HEK293 (cell line): ENCODE results near the gene PRMT5.

Experiments
- CTCF ChIA-PET: fragments of 350-600 bp; formaldehyde crosslinking; extraction: SDS; loops from one replicate; lab custom pipeline; 2021; ENCODE audit warnings: antibody characterized with exemption; lab: Yijun Ruan, JAX
- POLR2A ChIA-PET: fragments of 300-600 bp; formaldehyde crosslinking; extraction: SDS; loops from one replicate; lab custom pipeline; 2020; ENCODE audit warnings: antibody characterized with exemption, inconsistent platforms; lab: Yijun Ruan, JAX
- H3K27ac ChIP-seq: fragments of 200-500 bp; sonication (Bioruptor generic); 2 replicates; pipeline ENCODE4 v1.5.1; 2014; ENCODE audit warnings: low read depth, low read length, control low read depth, inconsistent platforms; ENCODE audit errors: extremely low read depth
- H3K36me3 ChIP-seq, 2 experiments: fragments of 200-500 bp in 1 of 2; sonication (Bioruptor generic) in 1 of 2; 1 replicate in 1 of 2; 2 replicates in 1 of 2; pipeline ENCODE4 v1.5.1; 2014 to 2017; ENCODE audit warnings: inconsistent platforms in 2 of 2, low read length in 2 of 2; ENCODE audit not compliant: control insufficient read depth in 2 of 2, insufficient read depth in 1 of 2
- H3K4me1 ChIP-seq: fragments of 200-500 bp; sonication (Bioruptor generic); 2 replicates; pipeline ENCODE4 v1.5.1; 2014; ENCODE audit warnings: mild to moderate bottlenecking, low read length, inconsistent platforms; ENCODE audit not compliant: control insufficient read depth, insufficient read depth
- H3K4me3 ChIP-seq: 2 replicates; pipeline ENCODE4 v1.5.1; 2011; ENCODE audit warnings: low read depth, mild to moderate bottlenecking, control low read depth, low read length, moderate library complexity
- H3K9me3 ChIP-seq: fragments of 200-500 bp; sonication (Bioruptor generic); 2 replicates; pipeline ENCODE4 v1.5.1; 2014; ENCODE audit warnings: low read depth, low read length, inconsistent platforms; ENCODE audit not compliant: control insufficient read depth, insufficient read depth
- BCL11B ChIP-seq: fragments of 450-650 bp; formaldehyde crosslinking; IDR thresholded peaks from 2 replicates; pipeline ENCODE4 v1.5.1; 2016; ENCODE audit warnings: low read depth, missing biosample characterization, missing genetic modification characterization
- FEZF1 ChIP-seq: fragments of 450-650 bp; formaldehyde crosslinking; IDR thresholded peaks from 2 replicates; pipeline ENCODE4 v1.5.1; 2016; ENCODE audit warnings: missing biosample characterization, missing genetic modification characterization
- GLI2 ChIP-seq: fragments of 450-650 bp; formaldehyde crosslinking; IDR thresholded peaks from 2 replicates; pipeline ENCODE4; 2017; ENCODE audit warnings: missing biosample characterization, missing genetic modification characterization, low read depth, borderline replicate concordance
- GLI4 ChIP-seq: fragments of 450-650 bp; formaldehyde crosslinking; IDR thresholded peaks from 2 replicates; pipeline ENCODE4 v1.5.1; 2016; ENCODE audit warnings: missing biosample characterization, missing genetic modification characterization
- GLIS1 ChIP-seq: fragments of 450-650 bp; formaldehyde crosslinking; IDR thresholded peaks from 2 replicates; pipeline ENCODE4 v1.5.1; 2016; ENCODE audit warnings: missing biosample characterization, missing genetic modification characterization
- MZF1 ChIP-seq: fragments of 450-650 bp; formaldehyde crosslinking; IDR thresholded peaks from 2 replicates; pipeline ENCODE4 v1.5.1; 2017; ENCODE audit warnings: missing biosample characterization, missing genetic modification characterization, borderline replicate concordance
- ZBTB20 ChIP-seq: fragments of 450-650 bp; formaldehyde crosslinking; IDR thresholded peaks from 2 replicates; pipeline ENCODE4 v1.5.1; 2016; ENCODE audit warnings: missing biosample characterization, missing genetic modification characterization
- ZFP3 ChIP-seq: fragments of 450-650 bp; formaldehyde crosslinking; IDR thresholded peaks from 2 replicates; pipeline ENCODE4 v1.5.1; 2016; ENCODE audit warnings: low read depth, missing biosample characterization, missing genetic modification characterization
- ZNF138 ChIP-seq: fragments of 450-650 bp; formaldehyde crosslinking; IDR thresholded peaks from 2 replicates; pipeline ENCODE4 v1.5.1; 2016; ENCODE audit warnings: missing biosample characterization, missing genetic modification characterization, borderline replicate concordance
- ZNF211 ChIP-seq: fragments of 450-650 bp; formaldehyde crosslinking; IDR thresholded peaks from 2 replicates; pipeline ENCODE4 v1.5.1; 2016; ENCODE audit warnings: low read depth, missing biosample characterization, missing genetic modification characterization
- ZNF292 ChIP-seq: fragments of 450-650 bp; formaldehyde crosslinking; IDR thresholded peaks from 2 replicates; pipeline ENCODE4 v1.5.1; 2016; ENCODE audit warnings: low read depth, missing biosample characterization, missing genetic modification characterization, borderline replicate concordance
- ZNF394 ChIP-seq: fragments of 450-650 bp; formaldehyde crosslinking; IDR thresholded peaks from 2 replicates; pipeline ENCODE4 v1.5.1; 2016; ENCODE audit warnings: missing biosample characterization, missing genetic modification characterization, mild to moderate bottlenecking, moderate library complexity, borderline replicate concordance
- ZNF426 ChIP-seq: fragments of 450-650 bp; formaldehyde crosslinking; IDR thresholded peaks from 2 replicates; pipeline ENCODE4 v1.5.1; 2017; ENCODE audit warnings: missing biosample characterization, missing genetic modification characterization, mild to moderate bottlenecking, inconsistent platforms, moderate library complexity
- ZNF514 ChIP-seq: fragments of 450-650 bp; formaldehyde crosslinking; IDR thresholded peaks from 2 replicates; pipeline ENCODE4 v1.5.1; 2016; ENCODE audit warnings: missing biosample characterization, missing genetic modification characterization
- ZNF596 ChIP-seq: fragments of 450-650 bp; IDR thresholded peaks from 2 replicates; pipeline ENCODE4 v1.5.0; 2018; ENCODE audit warnings: missing biosample characterization, mild to moderate bottlenecking, missing genetic modification characterization, moderate library complexity
- ZNF658 ChIP-seq: fragments of 450-650 bp; formaldehyde crosslinking; IDR thresholded peaks from 2 replicates; pipeline ENCODE4; 2016; ENCODE audit warnings: missing biosample characterization, missing genetic modification characterization
- ZNF707 ChIP-seq: fragments of 450-650 bp; formaldehyde crosslinking; IDR thresholded peaks from 2 replicates; pipeline ENCODE4 v1.5.1; 2016; ENCODE audit warnings: missing biosample characterization, missing genetic modification characterization
- ZSCAN30 ChIP-seq: fragments of 450-650 bp; IDR thresholded peaks from 2 replicates; pipeline ENCODE4 v1.5.1; 2018; ENCODE audit warnings: missing biosample characterization, mild to moderate bottlenecking, missing genetic modification characterization, moderate library complexity
- TF ChIP-seq, protein P1 (sequence below): fragments of 450-650 bp; formaldehyde crosslinking; IDR thresholded peaks from 2 replicates; pipeline ENCODE4 v1.5.1; 2016; ENCODE audit warnings: missing biosample characterization, missing genetic modification characterization
- TF ChIP-seq, protein P2 (sequence below): fragments of 450-650 bp; formaldehyde crosslinking; optimal IDR thresholded peaks from 2 replicates; pipeline ENCODE3; 2016; ENCODE audit warnings: missing biosample characterization, mild to moderate bottlenecking, missing genetic modification characterization
- TF ChIP-seq, protein P3 (sequence below): fragments of 450-650 bp; formaldehyde crosslinking; IDR thresholded peaks from 2 replicates; pipeline ENCODE4 v1.5.1; 2016; ENCODE audit warnings: missing biosample characterization, missing genetic modification characterization
- TF ChIP-seq, protein P4 (sequence below): fragments of 450-650 bp; formaldehyde crosslinking; IDR thresholded peaks from 2 replicates; pipeline ENCODE4 v1.5.1; 2016; ENCODE audit warnings: missing biosample characterization, missing genetic modification characterization

The PRMT5 gene

DNA sequence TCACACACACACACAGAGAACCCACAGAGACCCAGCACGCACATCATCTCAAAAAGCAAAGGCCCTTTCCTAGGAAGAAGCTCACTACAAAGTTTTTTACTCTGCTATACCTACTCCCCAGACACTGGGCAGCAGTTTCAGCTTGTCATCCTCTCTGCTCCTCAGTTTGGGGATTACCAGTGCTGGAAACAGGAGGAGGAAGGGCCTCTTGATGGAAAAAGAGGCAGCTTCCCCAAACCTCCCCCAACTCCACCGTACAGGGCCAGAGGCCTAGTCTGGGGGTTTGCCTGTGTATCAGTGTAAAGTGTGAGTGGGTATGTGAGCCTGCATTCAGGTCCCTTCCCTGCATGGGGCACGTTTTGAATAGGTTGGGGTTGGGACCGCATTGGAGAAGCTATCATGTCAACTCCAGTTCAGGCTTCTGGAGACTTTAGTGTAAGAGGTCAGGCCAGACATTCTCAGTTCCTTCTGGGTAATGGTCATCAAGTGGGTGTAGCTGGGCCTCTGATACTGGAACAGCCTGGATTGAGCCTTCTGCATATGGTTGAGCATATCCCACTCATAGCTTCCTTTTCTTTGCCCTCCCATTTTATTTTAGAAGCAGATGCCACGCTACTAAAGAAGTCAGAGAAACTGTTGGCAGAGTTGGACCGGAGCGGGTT lies 45.0 kb downstream of the PRMT5 start:
- TF ChIP-seq ZNF394 (tag by site-specific recombination) = no peak
- no peak for TF ChIP-seq ZNF138 (tag by site-specific recombination)
- 0 out of 2 replicates have a peak, but pooled peaks have one; percentile 5 for TF ChIP-seq ZBTB20 (tag by site-specific recombination)
- TF ChIP-seq MZF1 (tag by site-specific recombination) = peak; percentile 77; the same call in 1 of the 2 replicates
- TF ChIP-seq ZNF596 (tag by site-specific recombination) = no peak
- no peak for TF ChIP-seq ZSCAN30 (tag by site-specific recombination)
- 0 out of 2 replicates have a peak, but pooled peaks have one; percentile 4 for TF ChIP-seq FEZF1 (tag by site-specific recombination)
- H3K4me1 ChIP-seq = peaks cover 6% of the 10 kb centered on the region
- CTCF ChIA-PET = interaction anchor here (0.6 to 7.8 kb wide), 11 partner anchors 9 to 314 kb away, joined by 3 to 43 read pairs (median 4); no protein-coding TSS in a partner anchor
- POLR2A ChIA-PET = interaction anchor here (1.0 to 1.6 kb wide), 2 partner anchors 13 to 35 kb away, joined by 3 to 7 read pairs; partner anchors contain the start of genes LRP10 and RBM23
- no peak overlapping the region for H3K27ac ChIP-seq
- no peaks in the 10 kb centered on the region for H3K9me3 ChIP-seq
- H3K4me3 ChIP-seq = no peak overlapping the region
- peaks cover 0 to 5% of the 10 kb centered on the region in 2 experiments; a peak in 2 of 3 replicates for H3K36me3 ChIP-seq

DNA sequence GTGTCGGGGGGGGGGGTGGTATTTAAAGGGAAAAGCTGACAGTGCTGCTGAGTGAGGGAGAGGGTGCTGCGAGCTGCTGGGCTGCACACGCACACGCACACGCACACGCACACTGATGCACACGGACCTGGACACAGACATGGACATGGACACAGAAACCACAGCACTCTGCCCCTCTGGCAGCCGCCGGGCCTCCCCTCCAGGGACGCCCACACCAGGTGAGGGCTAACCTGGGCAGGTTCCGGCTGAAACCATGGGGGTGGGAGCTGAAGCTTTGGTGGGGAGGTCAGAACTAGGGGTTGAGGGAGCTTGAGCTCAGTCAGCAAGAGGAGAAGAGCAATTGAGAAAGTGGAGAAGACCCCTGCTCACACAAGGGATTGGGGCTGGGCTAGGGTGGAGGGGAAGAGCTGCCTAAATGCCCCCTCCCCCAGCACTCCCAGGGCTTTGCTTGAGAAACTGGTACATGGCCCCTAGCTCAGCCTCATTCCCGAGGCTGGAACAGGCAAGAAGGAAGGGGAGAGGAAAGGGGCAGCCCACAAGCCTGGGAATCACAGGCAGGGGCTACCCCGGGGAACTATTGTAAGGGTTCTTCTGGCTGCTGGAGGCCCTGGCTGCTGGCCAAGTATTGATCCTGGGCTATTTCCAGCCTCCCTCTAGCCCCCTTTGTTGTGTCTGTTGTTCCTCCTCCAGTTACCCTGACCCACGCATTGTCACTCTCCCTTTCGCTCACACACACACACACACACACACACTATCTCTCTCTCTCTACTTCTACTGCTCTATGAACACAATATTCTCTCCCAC lies 45.8 kb downstream of the PRMT5 start, which contains the start of gene REM2:
REM2 (plus strand) TSS at position 50 of the 804 bp plus-strand sequence; CDS start at position 116, 66 bp downstream.
- Histone ChIP-seq H3K4me3 (no peak within 1 kb of the TSS; the same call in 1 of the 2 replicates), H3K9me3 (no peaks in the 10 kb centered on the region), H3K36me3 (peaks cover 0 to 11% of the 10 kb centered on the region in 2 experiments; a peak in 2 of 3 replicates), H3K4me1 (peaks cover 6% of the 10 kb centered on the region), H3K27ac (no peak within 1 kb of the TSS; the same call in 1 of the 2 replicates)
- ChIA-PET POLR2A (interaction anchor here (0.5 to 1.6 kb wide), 5 partner anchors 12 to 1253 kb away, joined by 3 to 10 read pairs (median 4); partner anchors contain the start of genes DAD1, LRP10 and PSME1), CTCF (interaction anchor here (0.6 to 5.2 kb wide), 12 partner anchors 9 to 327 kb away, joined by 3 to 55 read pairs (median 4); partner anchors contain the start of gene LRP10)
- no peak for TF ChIP-seq ZNF211 (tag by site-specific recombination)
- TF ChIP-seq, protein P1, sequence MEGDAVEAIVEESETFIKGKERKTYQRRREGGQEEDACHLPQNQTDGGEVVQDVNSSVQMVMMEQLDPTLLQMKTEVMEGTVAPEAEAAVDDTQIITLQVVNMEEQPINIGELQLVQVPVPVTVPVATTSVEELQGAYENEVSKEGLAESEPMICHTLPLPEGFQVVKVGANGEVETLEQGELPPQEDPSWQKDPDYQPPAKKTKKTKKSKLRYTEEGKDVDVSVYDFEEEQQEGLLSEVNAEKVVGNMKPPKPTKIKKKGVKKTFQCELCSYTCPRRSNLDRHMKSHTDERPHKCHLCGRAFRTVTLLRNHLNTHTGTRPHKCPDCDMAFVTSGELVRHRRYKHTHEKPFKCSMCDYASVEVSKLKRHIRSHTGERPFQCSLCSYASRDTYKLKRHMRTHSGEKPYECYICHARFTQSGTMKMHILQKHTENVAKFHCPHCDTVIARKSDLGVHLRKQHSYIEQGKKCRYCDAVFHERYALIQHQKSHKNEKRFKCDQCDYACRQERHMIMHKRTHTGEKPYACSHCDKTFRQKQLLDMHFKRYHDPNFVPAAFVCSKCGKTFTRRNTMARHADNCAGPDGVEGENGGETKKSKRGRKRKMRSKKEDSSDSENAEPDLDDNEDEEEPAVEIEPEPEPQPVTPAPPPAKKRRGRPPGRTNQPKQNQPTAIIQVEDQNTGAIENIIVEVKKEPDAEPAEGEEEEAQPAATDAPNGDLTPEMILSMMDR (tag by site-specific recombination) = no peak
- no peak for TF ChIP-seq ZNF707
- no peak for TF ChIP-seq GLI2
- TF ChIP-seq BCL11B (tag by site-specific recombination) = no peak
- TF ChIP-seq, protein P2, sequence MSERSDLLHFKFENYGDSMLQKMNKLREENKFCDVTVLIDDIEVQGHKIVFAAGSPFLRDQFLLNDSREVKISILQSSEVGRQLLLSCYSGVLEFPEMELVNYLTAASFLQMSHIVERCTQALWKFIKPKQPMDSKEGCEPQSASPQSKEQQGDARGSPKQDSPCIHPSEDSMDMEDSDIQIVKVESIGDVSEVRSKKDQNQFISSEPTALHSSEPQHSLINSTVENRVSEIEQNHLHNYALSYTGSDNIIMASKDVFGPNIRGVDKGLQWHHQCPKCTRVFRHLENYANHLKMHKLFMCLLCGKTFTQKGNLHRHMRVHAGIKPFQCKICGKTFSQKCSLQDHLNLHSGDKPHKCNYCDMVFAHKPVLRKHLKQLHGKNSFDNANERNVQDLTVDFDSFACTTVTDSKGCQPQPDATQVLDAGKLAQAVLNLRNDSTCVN (tag by site-specific recombination) = peak; percentile 15
- TF ChIP-seq, protein P3, sequence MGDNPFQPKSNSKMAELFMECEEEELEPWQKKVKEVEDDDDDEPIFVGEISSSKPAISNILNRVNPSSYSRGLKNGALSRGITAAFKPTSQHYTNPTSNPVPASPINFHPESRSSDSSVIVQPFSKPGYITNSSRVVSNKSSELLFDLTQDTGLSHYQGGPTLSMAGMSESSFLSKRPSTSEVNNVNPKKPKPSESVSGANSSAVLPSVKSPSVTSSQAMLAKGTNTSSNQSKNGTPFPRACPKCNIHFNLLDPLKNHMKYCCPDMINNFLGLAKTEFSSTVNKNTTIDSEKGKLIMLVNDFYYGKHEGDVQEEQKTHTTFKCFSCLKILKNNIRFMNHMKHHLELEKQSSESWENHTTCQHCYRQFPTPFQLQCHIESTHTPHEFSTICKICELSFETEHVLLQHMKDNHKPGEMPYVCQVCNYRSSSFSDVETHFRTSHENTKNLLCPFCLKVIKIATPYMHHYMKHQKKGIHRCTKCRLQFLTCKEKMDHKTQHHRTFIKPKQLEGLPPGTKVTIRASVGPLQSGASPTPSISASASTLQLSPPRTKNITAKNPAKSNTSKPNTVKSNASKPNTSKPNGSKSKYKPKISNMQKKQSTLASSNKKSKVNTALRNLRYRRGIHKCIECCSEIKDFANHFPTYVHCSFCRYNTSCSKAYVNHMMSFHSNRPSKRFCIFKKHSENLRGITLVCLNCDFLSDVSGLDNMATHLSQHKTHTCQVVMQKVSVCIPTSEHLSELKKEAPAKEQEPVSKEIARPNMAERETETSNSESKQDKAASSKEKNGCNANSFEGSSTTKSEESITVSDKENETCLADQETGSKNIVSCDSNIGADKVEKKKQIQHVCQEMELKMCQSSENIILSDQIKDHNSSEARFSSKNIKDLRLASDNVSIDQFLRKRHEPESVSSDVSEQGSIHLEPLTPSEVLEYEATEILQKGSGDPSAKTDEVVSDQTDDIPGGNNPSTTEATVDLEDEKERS (tag by site-specific recombination) = no peak
- TF ChIP-seq GLIS1 (tag by site-specific recombination) = peak; percentile 51
- no peak for TF ChIP-seq ZNF596 (tag by site-specific recombination)
- no peak for TF ChIP-seq ZNF426 (tag by site-specific recombination)
- no peak for TF ChIP-seq ZNF514 (tag by site-specific recombination)
- no peak for TF ChIP-seq ZFP3 (tag by site-specific recombination)
- TF ChIP-seq ZNF658 (tag by site-specific recombination) = no peak
- TF ChIP-seq, protein P4, sequence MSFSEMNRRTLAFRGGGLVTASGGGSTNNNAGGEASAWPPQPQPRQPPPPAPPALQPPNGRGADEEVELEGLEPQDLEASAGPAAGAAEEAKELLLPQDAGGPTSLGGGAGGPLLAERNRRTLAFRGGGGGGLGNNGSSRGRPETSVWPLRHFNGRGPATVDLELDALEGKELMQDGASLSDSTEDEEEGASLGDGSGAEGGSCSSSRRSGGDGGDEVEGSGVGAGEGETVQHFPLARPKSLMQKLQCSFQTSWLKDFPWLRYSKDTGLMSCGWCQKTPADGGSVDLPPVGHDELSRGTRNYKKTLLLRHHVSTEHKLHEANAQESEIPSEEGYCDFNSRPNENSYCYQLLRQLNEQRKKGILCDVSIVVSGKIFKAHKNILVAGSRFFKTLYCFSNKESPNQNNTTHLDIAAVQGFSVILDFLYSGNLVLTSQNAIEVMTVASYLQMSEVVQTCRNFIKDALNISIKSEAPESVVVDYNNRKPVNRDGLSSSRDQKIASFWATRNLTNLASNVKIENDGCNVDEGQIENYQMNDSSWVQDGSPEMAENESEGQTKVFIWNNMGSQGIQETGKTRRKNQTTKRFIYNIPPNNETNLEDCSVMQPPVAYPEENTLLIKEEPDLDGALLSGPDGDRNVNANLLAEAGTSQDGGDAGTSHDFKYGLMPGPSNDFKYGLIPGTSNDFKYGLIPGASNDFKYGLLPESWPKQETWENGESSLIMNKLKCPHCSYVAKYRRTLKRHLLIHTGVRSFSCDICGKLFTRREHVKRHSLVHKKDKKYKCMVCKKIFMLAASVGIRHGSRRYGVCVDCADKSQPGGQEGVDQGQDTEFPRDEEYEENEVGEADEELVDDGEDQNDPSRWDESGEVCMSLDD (tag by site-specific recombination) = no peak
- no peak for TF ChIP-seq GLI4 (tag by site-specific recombination)
- peak; percentile 50 for TF ChIP-seq ZBTB20 (tag by site-specific recombination)
- TF ChIP-seq ZNF292 = no peak
